HG03442 (cell line): Measurements from ENCODE around the gene CTSF.
"Not testable (repeated sequence)": the region's sequence is repeated elsewhere in the genome, so short reads cannot be mapped to it uniquely, and the experiment has no call there.

Experiments used
- ATAC-seq: cut with Tn5 transposase; IDR thresholded peaks from one replicate; pipeline ENCODE4 v1.9.1; 2021; ENCODE audit warnings: mild to moderate bottlenecking, moderate library complexity; ENCODE audit not compliant: unreplicated experiment

CTSF gene

GRCh38 chr11:66589996-66590675 lies 21.7 kb upstream of the CTSF start:
- no peak for ATAC-seq

- not testable (repeated sequence) for ATAC-seq
Measured at GRCh38 chr11:66589315-66589714, 20.9 kb upstream of the CTSF start.

GRCh38 chr11:66586136-66586535 lies 17.7 kb upstream of the CTSF start:
- ATAC-seq: no peak

GRCh38 chr11:66585447-66585846 lies 17.0 kb upstream of the CTSF start:
- not testable (repeated sequence) for ATAC-seq

- ATAC-seq: not testable (repeated sequence)
Measured at GRCh38 chr11:66582565-66583147, 14.2 kb upstream of the CTSF start.

- ATAC-seq: no peak
Measured at GRCh38 chr11:66581261-66581660, 12.9 kb upstream of the CTSF start.

GRCh38 chr11:66580803-66581202 lies 12.4 kb upstream of the CTSF start:
- no peak for ATAC-seq

GRCh38 chr11:66579017-66579606 lies 10.7 kb upstream of the CTSF start:
- no peak for ATAC-seq

- no peak for ATAC-seq
Measured at GRCh38 chr11:66570850-66571180, 2.4 kb upstream of the CTSF start.

- no peak for ATAC-seq
Measured at GRCh38 chr11:66570079-66570849, 1.9 kb upstream of the CTSF start.

GRCh38 chr11:66569076-66569475 lies 670 bp upstream of the CTSF start:
- no peak for ATAC-seq

GRCh38 chr11:66567787-66568123 lies 651 bp downstream of the CTSF start:
- no peak for ATAC-seq

GRCh38 chr11:66566221-66566620 lies 2.2 kb downstream of the CTSF start:
- no peak for ATAC-seq

- ATAC-seq: no peak
Measured at GRCh38 chr11:66564984-66565383, 3.4 kb downstream of the CTSF start.

- ATAC-seq: no peak
Measured at GRCh38 chr11:66564538-66564937, 3.9 kb downstream of the CTSF start.

GRCh38 chr11:66563832-66564231 lies 4.6 kb downstream of the CTSF start:
- no peak for ATAC-seq

- no peak for ATAC-seq
Measured at GRCh38 chr11:66562907-66563583, 5.4 kb downstream of the CTSF start.

- no peak for ATAC-seq
Measured at GRCh38 chr11:66562275-66562674, 6.1 kb downstream of the CTSF start.

GRCh38 chr11:66561975-66562248 lies 6.5 kb downstream of the CTSF start:
- ATAC-seq: no peak

GRCh38 chr11:66561178-66561974 lies 7.0 kb downstream of the CTSF start:
- no peak for ATAC-seq
